Liver (tissue), 9 donors: Measurements from ENCODE around the gene YBEY. TPM values are rescaled to one million over a fixed set of nuclear protein-coding genes. Genes with fewer than 3 reads are reported as not detected.

Source experiments
- DNase-seq: peaks from one replicate; pipeline ENCODE4 v3.0.0-alpha.2; 2017; ENCODE audit warnings: low spot score
- H3K27ac ChIP-seq, 2 donors: one replicate each; pipeline ENCODE4 v1.7.0; 2013; ENCODE audit warnings: inconsistent platforms in 2 of 2, low read length in 2 of 2, control low read depth in 1 of 2, low read depth in 1 of 2, mild to moderate bottlenecking in 1 of 2
- H3K27me3 ChIP-seq, 4 donors: one replicate each; pipeline versions ENCODE4 v1.6.1 to v1.7.0; 2013; ENCODE audit warnings: low read length in 3 of 4, inconsistent platforms in 1 of 4, mild to moderate bottlenecking in 1 of 4, moderate library complexity in 1 of 4; ENCODE audit not compliant: control insufficient read depth in 4 of 4, insufficient read depth in 4 of 4
- H3K36me3 ChIP-seq, 4 donors: one replicate each; pipeline versions ENCODE4 v1.6.1 to v1.7.0; 2013; ENCODE audit warnings: low read length in 3 of 4, mild to moderate bottlenecking in 3 of 4, low read depth in 1 of 4, moderate library complexity in 1 of 4; ENCODE audit not compliant: control insufficient read depth in 4 of 4, insufficient read depth in 3 of 4
- H3K4me1 ChIP-seq, 4 donors: one replicate each; pipeline versions ENCODE4 v1.6.1 to v1.7.0; 2013; ENCODE audit warnings: low read length in 3 of 4, mild to moderate bottlenecking in 3 of 4, moderate library complexity in 1 of 4; ENCODE audit not compliant: control insufficient read depth in 4 of 4, insufficient read depth in 4 of 4
- H3K4me3 ChIP-seq, 3 donors: one replicate each; pipeline versions ENCODE4 v1.6.1 to v1.7.0; 2013; ENCODE audit warnings: low read length in 3 of 3, control low read depth in 1 of 3, low read depth in 1 of 3, mild to moderate bottlenecking in 1 of 3
- H3K9ac ChIP-seq, 2 donors: one replicate each; pipeline ENCODE4 v1.7.0; 2013; ENCODE audit warnings: low read length in 2 of 2, mild to moderate bottlenecking in 2 of 2, moderate library complexity in 2 of 2, control low read depth in 1 of 2, low read depth in 1 of 2
- H3K9me3 ChIP-seq, 4 donors: one replicate each; pipeline versions ENCODE4 v1.6.1 to v1.7.0; 2013; ENCODE audit warnings: low read length in 3 of 4; ENCODE audit not compliant: control insufficient read depth in 4 of 4
- EGR1 ChIP-seq, 2 donors: IDR thresholded peaks; 2 replicates each; pipeline ENCODE4 v1.6.1; 2016 to 2018; ENCODE audit warnings: antibody characterized with exemption in 2 of 2, low read depth in 2 of 2
- FOXA1 ChIP-seq: IDR thresholded peaks from 2 replicates; pipeline ENCODE4 v1.6.1; 2016; ENCODE audit warnings: antibody characterized with exemption
- FOXA2 ChIP-seq: IDR thresholded peaks from 2 replicates; pipeline ENCODE4 v1.6.1; 2016; ENCODE audit warnings: antibody characterized with exemption
- GABPA ChIP-seq, 2 donors: IDR thresholded peaks in 1 of 2; conservative IDR thresholded peaks in 1 of 2; 2 replicates each; pipeline ENCODE4 v1.6.1; 2016; ENCODE audit warnings: antibody characterized with exemption in 2 of 2, mild to moderate bottlenecking in 1 of 2, moderate library complexity in 1 of 2
- HNF4A ChIP-seq, 2 donors: conservative IDR thresholded peaks; 2 replicates each; pipeline ENCODE4 v1.6.1; 2016; ENCODE audit warnings: antibody characterized with exemption in 2 of 2, mild to moderate bottlenecking in 2 of 2
- HNF4G ChIP-seq: IDR thresholded peaks from 2 replicates; pipeline ENCODE4 v1.6.1; 2016; ENCODE audit warnings: antibody characterized with exemption
- JUND ChIP-seq, 2 donors: IDR thresholded peaks; 2 replicates each; pipeline ENCODE4 v1.6.1; 2016; ENCODE audit warnings: antibody characterized with exemption in 2 of 2
- RAD21 ChIP-seq, 2 donors: IDR thresholded peaks; 2 replicates each; pipeline ENCODE4 v1.6.1; 2016; ENCODE audit warnings: antibody characterized with exemption in 2 of 2, mild to moderate bottlenecking in 2 of 2
- RXRA ChIP-seq, 2 donors: IDR thresholded peaks; 2 replicates each; pipeline ENCODE4 v1.6.1; 2017 to 2018; ENCODE audit warnings: antibody characterized with exemption in 2 of 2, mild to moderate bottlenecking in 1 of 2
- SP1 ChIP-seq: IDR thresholded peaks from 2 replicates; pipeline ENCODE4 v1.6.1; 2018; ENCODE audit warnings: antibody characterized with exemption, mild to moderate bottlenecking
- TAF1 ChIP-seq: conservative IDR thresholded peaks from 2 replicates; pipeline ENCODE4 v1.6.1; 2016; ENCODE audit warnings: antibody characterized with exemption, mild to moderate bottlenecking
- YY1 ChIP-seq: IDR thresholded peaks from 2 replicates; pipeline ENCODE4 v1.6.1; 2016; ENCODE audit warnings: antibody characterized with exemption, mild to moderate bottlenecking
- WGBS: extraction: QIAGEN DNeasy Blood & Tissue Kit; methylation state at CpG from one replicate; pipeline ENCODE4 v1.1.7; 2013; 5-methylcytosine and 5-hydroxymethylcytosine counted together
- polyA plus RNA-seq, 2 donors: library from polyadenylated mRNA; stranded (reverse) in 1 of 2; unstranded in 1 of 2; fragments of 200-250 nt in 1 of 2; fragments of >200 nt in 1 of 2; fragmentation: Nextera tagmentation in 1 of 2; extraction: Ambion mirVana in 1 of 2; gene quantifications; one replicate each; pipeline versions ENCODE4 v1.2.1 to v1.2.3, GENCODE V29; 2013 to 2015
- total RNA-seq, 2 donors: library from RNA; depleted of rRNA; stranded (reverse); fragments of >200 nt; gene quantifications; one replicate each; pipeline ENCODE4 v1.2.3, GENCODE V29; 2014
- TF ChIP-seq, protein P1 (sequence below): IDR thresholded peaks from 2 replicates; pipeline ENCODE4 v1.6.1; 2016; ENCODE audit warnings: antibody characterized with exemption, mild to moderate bottlenecking
- TF ChIP-seq, protein P2 (sequence below): IDR thresholded peaks from 2 replicates; pipeline ENCODE4 v1.6.1; 2016; ENCODE audit warnings: antibody characterized with exemption
- TF ChIP-seq, protein P3 (sequence below): IDR thresholded peaks from 2 replicates; pipeline ENCODE4 v1.6.1; 2016; ENCODE audit warnings: antibody characterized with exemption
- TF ChIP-seq, protein P4 (sequence below): fragments of 150-350 bp; IDR thresholded peaks from 2 replicates; pipeline ENCODE4 v1.5.1; 2017; ENCODE audit warnings: improper control_type of control experiment, low read depth, low read length; ENCODE audit not compliant: missing input control
- donor health status: healthy.
- donor health status: healthy.
- donor health status: healthy.
- donor health status: healthy.
- donor health status: healthy.

YBEY gene
- total and polyA plus RNA-seq, 4 donors = 6.3 to 11.8 (median 10.0) TPM

DNA sequence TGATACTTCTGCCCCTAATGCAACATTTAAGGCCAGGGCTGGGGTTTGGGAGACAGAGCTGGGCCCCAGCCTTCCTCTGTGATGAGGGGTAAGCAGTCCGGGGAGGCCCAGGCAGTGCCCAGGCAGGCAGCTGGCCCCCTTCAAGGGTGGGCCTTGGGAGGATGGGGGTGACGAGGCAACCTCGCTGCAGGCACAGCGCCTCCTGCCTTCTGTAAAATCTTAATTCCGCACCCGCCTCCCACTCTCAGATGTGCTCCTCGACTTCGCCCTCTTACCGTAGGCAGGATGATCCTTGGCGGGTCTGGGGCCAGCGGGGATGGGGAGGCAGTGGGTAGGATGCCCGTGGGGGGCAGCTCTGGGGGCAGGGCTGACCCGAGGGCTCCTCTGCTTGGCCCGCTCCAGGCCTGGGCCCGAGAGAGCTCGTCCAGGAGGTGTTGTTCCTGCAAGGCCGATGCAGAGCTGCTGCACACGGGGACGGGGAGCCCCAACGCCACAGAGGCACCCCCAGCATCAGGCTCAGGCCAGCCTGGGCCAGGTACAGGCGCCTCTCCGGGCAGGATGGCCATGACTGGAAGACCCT is 28.4 kb downstream of the YBEY start:
- WGBS = 97% methylated on average over 22 of the region's 22 CpGs
- DNase-seq = no peak
- no peak for TF ChIP-seq RXRA (IDR thresholded peaks at IDR 0.05)
- TF ChIP-seq RAD21 (IDR thresholded peaks at IDR 0.05) = no peak
- TF ChIP-seq JUND (IDR thresholded peaks at IDR 0.05) = no peak
- no peak for TF ChIP-seq SP1
- TF ChIP-seq, protein P1, sequence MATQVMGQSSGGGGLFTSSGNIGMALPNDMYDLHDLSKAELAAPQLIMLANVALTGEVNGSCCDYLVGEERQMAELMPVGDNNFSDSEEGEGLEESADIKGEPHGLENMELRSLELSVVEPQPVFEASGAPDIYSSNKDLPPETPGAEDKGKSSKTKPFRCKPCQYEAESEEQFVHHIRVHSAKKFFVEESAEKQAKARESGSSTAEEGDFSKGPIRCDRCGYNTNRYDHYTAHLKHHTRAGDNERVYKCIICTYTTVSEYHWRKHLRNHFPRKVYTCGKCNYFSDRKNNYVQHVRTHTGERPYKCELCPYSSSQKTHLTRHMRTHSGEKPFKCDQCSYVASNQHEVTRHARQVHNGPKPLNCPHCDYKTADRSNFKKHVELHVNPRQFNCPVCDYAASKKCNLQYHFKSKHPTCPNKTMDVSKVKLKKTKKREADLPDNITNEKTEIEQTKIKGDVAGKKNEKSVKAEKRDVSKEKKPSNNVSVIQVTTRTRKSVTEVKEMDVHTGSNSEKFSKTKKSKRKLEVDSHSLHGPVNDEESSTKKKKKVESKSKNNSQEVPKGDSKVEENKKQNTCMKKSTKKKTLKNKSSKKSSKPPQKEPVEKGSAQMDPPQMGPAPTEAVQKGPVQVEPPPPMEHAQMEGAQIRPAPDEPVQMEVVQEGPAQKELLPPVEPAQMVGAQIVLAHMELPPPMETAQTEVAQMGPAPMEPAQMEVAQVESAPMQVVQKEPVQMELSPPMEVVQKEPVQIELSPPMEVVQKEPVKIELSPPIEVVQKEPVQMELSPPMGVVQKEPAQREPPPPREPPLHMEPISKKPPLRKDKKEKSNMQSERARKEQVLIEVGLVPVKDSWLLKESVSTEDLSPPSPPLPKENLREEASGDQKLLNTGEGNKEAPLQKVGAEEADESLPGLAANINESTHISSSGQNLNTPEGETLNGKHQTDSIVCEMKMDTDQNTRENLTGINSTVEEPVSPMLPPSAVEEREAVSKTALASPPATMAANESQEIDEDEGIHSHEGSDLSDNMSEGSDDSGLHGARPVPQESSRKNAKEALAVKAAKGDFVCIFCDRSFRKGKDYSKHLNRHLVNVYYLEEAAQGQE = no peak
- no peak for TF ChIP-seq YY1
- TF ChIP-seq, protein P2, sequence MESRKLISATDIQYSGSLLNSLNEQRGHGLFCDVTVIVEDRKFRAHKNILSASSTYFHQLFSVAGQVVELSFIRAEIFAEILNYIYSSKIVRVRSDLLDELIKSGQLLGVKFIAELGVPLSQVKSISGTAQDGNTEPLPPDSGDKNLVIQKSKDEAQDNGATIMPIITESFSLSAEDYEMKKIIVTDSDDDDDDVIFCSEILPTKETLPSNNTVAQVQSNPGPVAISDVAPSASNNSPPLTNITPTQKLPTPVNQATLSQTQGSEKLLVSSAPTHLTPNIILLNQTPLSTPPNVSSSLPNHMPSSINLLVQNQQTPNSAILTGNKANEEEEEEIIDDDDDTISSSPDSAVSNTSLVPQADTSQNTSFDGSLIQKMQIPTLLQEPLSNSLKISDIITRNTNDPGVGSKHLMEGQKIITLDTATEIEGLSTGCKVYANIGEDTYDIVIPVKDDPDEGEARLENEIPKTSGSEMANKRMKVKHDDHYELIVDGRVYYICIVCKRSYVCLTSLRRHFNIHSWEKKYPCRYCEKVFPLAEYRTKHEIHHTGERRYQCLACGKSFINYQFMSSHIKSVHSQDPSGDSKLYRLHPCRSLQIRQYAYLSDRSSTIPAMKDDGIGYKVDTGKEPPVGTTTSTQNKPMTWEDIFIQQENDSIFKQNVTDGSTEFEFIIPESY = no peak
- no peak for TF ChIP-seq HNF4A (conservative IDR thresholded peaks at IDR 0.05)
- TF ChIP-seq, protein P3, sequence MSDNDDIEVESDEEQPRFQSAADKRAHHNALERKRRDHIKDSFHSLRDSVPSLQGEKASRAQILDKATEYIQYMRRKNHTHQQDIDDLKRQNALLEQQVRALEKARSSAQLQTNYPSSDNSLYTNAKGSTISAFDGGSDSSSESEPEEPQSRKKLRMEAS = no peak
- TF ChIP-seq GABPA (IDR thresholded peaks at IDR 0.05 in 1 of 2, conservative IDR thresholded peaks at IDR 0.05 in 1 of 2) = no peak
- no peak for TF ChIP-seq EGR1 (IDR thresholded peaks at IDR 0.05; ENCODE audit: low read depth in 2 of 2)
- TF ChIP-seq, protein P4, sequence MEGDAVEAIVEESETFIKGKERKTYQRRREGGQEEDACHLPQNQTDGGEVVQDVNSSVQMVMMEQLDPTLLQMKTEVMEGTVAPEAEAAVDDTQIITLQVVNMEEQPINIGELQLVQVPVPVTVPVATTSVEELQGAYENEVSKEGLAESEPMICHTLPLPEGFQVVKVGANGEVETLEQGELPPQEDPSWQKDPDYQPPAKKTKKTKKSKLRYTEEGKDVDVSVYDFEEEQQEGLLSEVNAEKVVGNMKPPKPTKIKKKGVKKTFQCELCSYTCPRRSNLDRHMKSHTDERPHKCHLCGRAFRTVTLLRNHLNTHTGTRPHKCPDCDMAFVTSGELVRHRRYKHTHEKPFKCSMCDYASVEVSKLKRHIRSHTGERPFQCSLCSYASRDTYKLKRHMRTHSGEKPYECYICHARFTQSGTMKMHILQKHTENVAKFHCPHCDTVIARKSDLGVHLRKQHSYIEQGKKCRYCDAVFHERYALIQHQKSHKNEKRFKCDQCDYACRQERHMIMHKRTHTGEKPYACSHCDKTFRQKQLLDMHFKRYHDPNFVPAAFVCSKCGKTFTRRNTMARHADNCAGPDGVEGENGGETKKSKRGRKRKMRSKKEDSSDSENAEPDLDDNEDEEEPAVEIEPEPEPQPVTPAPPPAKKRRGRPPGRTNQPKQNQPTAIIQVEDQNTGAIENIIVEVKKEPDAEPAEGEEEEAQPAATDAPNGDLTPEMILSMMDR = no peak
- no peak for TF ChIP-seq FOXA1
- TF ChIP-seq FOXA2 = no peak
- TF ChIP-seq TAF1 = no peak
- no peak for TF ChIP-seq HNF4G

More for the DNA sequence above, 28.4 kb downstream of the YBEY start:
- H3K27ac ChIP-seq = no peak overlapping the region
- H3K4me3 ChIP-seq = no peak overlapping the region
- no peaks in the 10 kb centered on the region for H3K27me3 ChIP-seq
- H3K4me1 ChIP-seq = no peaks in the 10 kb centered on the region
- no peaks in the 10 kb centered on the region for H3K36me3 ChIP-seq
- H3K9me3 ChIP-seq = no peaks in the 10 kb centered on the region
- no peak overlapping the region for H3K9ac ChIP-seq
